ENCODE results near the gene THAP10.
"Not testable (repeated sequence)": the region's sequence is repeated elsewhere in the genome, so short reads cannot be mapped to it uniquely, and the experiment has no call there.

THAP10 gene

DNA sequence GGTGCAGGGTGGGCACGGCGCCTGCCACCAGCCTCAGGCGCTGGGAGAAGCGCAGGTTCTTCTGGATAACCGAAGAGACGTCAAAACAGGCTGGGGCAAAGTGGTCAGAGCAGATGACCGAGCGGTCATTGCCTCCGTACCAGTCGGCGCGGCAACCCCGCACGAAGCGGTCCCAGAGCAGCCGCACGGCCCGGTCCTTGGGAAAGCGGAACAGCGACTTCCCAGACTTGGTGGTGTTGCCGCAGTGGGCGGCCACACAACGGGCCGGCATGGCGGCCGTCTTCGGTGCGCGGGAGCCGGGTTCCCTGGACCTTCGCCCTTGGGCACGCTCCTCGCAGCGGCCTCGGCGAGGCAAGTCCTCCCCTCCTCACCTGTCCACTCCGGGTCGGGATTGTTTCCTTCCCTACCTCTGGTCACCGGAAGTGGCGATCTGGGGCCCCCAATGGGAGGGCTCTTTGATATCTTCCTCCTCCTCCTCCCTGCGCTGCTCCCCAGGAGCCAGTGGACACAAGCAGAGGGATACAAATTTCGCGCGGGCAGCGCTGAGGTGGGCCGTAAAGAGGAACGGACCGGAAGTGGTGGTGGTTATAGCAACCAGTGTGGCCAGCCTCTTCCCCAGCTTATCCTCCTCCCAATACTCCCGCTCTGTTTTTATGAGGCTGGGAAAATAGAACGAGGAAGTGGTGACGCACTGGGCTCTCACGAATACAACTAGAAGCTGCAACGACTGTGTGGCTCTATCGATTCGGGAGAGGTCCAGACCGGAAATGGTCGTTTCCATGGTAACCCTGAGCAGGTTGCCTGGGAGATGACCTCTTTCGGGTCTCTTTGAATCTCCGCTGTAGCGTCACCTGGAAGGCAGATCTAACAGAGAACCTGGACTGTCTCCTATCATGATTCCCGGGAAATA is at the start of gene THAP10, which contains the start of gene LRRC49:
Gene THAP10 (minus strand): TSS at position 432 of the 910 bp plus-strand sequence. CDS start 161 bp downstream, at position 271.
Gene LRRC49 (plus strand): TSS at position 825 of the 910 bp plus-strand sequence. CDS start 69 bp downstream, at position 894.
- H3K9me3 ChIP-seq (ENCODE audit: control insufficient read depth in 1 of 2, low read length in 2 of 2), result no peaks in the 10 kb centered on the region
- peaks cover 6 to 9% of the 10 kb centered on the region in 2 donors for H3K4me1 ChIP-seq (ENCODE audit: control insufficient read depth in 1 of 2, insufficient read depth in 2 of 2, low read length in 2 of 2)
- H3K27me3 ChIP-seq (ENCODE audit: control insufficient read depth in 1 of 2, insufficient read depth in 2 of 2, low read length in 2 of 2), result no peaks in the 10 kb centered on the region
- no peaks in the 10 kb centered on the region for H3K36me3 ChIP-seq (ENCODE audit: control insufficient read depth in 1 of 2, insufficient read depth in 2 of 2, low read length in 2 of 2)
- H3K4me3 ChIP-seq (ENCODE audit: low read depth in 1 of 2, low read length in 2 of 2), result peak within 1 kb of the TSS; percentile 82 to 87
- peak within 1 kb of the TSS; percentile 41 for H3K27ac ChIP-seq (ENCODE audit: low read depth, low read length)
- H3K9ac ChIP-seq (ENCODE audit: low read depth in 1 of 2, low read length in 2 of 2), result peak within 1 kb of the TSS; percentile 62 to 68

DNA sequence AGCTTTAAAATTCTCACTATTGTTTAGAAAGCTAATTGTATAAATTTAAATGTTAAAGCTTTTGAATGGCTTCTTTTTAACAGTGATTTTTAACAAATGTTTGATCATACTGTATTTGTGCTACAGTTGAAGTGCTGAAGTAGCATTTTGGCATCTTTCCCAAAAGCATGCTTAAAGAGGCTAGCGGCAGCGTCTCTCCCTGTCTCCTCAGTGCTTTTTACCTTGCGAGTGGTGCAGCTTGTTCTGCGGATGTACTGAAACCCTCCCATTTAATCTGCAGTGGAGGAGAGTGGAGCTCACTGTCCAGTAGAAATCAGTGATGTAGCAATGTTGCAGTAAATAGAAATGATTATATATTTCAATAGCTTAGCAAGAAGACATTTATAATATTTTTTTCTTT is 44.1 kb upstream of the THAP10 start:
- Histone ChIP-seq H3K9ac (ENCODE audit: low read depth in 1 of 2, low read length in 2 of 2) (no peak overlapping the region), H3K4me1 (ENCODE audit: control insufficient read depth in 1 of 2, insufficient read depth in 2 of 2, low read length in 2 of 2) (peaks cover 0 to 3% of the 10 kb centered on the region in 2 donors), H3K9me3 (ENCODE audit: control insufficient read depth in 1 of 2, low read length in 2 of 2) (no peaks in the 10 kb centered on the region), H3K36me3 (ENCODE audit: control insufficient read depth in 1 of 2, insufficient read depth in 2 of 2, low read length in 2 of 2) (no peaks in the 10 kb centered on the region), H3K4me3 (ENCODE audit: low read depth in 1 of 2, low read length in 2 of 2) (no peak overlapping the region), H3K27me3 (ENCODE audit: control insufficient read depth in 1 of 2, insufficient read depth in 2 of 2, low read length in 2 of 2) (no peaks in the 10 kb centered on the region), H3K27ac (ENCODE audit: low read depth, low read length) (no peak overlapping the region)

DNA sequence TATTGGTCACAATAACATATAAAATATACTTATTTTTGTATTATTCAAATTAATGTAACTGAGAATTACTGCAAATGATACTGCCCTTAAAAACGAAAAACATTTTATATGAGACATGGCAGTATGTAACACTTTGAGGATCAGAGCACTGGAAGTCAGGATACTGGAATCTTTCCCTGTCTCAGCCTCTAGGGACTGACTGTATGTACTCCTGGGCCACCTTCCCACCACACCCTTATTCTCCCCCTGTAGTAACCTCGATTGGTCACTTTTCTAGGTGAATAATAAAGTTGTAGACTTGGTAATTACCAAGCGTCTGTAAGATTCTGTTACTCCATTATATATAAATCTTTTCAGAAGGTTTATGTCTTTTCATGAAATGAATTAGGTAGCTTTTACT is 43.4 kb upstream of the THAP10 start:
- Histone ChIP-seq H3K36me3 (ENCODE audit: control insufficient read depth in 1 of 2, insufficient read depth in 2 of 2, low read length in 2 of 2) (no peaks in the 10 kb centered on the region), H3K9me3 (ENCODE audit: control insufficient read depth in 1 of 2, low read length in 2 of 2) (no peaks in the 10 kb centered on the region), H3K4me1 (ENCODE audit: control insufficient read depth in 1 of 2, insufficient read depth in 2 of 2, low read length in 2 of 2) (peaks cover 0 to 3% of the 10 kb centered on the region in 2 donors), H3K9ac (ENCODE audit: low read depth in 1 of 2, low read length in 2 of 2) (no peak overlapping the region), H3K27me3 (ENCODE audit: control insufficient read depth in 1 of 2, insufficient read depth in 2 of 2, low read length in 2 of 2) (no peaks in the 10 kb centered on the region), H3K27ac (ENCODE audit: low read depth, low read length) (no peak overlapping the region), H3K4me3 (ENCODE audit: low read depth in 1 of 2, low read length in 2 of 2) (no peak overlapping the region)

DNA sequence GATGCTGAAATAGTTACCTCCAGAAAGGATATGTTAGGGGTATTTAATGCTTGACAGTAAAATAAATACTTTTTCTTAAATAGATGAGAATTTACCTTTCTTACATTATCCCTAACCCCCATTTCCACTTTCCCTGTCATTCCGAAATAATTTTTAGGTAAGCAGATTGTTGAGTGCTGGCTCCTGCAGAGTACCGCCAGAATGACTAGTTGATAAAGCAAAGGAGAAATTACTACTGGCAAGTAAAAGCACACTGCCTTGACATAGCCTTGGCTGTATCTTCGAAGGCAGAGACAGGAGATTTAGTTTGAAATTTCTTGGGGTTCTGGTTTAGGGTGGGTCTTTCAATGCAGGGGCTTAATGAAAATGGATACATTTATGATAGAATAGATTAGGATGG is 41.2 kb upstream of the THAP10 start:
- peaks cover 0 to 3% of the 10 kb centered on the region in 2 donors for H3K4me1 ChIP-seq (ENCODE audit: control insufficient read depth in 1 of 2, insufficient read depth in 2 of 2, low read length in 2 of 2)
- no peaks in the 10 kb centered on the region for H3K36me3 ChIP-seq (ENCODE audit: control insufficient read depth in 1 of 2, insufficient read depth in 2 of 2, low read length in 2 of 2)
- no peaks in the 10 kb centered on the region for H3K27me3 ChIP-seq (ENCODE audit: control insufficient read depth in 1 of 2, insufficient read depth in 2 of 2, low read length in 2 of 2)
- H3K27ac ChIP-seq (ENCODE audit: low read depth, low read length), result no peak overlapping the region
- no peak overlapping the region for H3K4me3 ChIP-seq (ENCODE audit: low read depth in 1 of 2, low read length in 2 of 2)
- no peak overlapping the region for H3K9ac ChIP-seq (ENCODE audit: low read depth in 1 of 2, low read length in 2 of 2)
- H3K9me3 ChIP-seq (ENCODE audit: control insufficient read depth in 1 of 2, low read length in 2 of 2), result no peaks in the 10 kb centered on the region

DNA sequence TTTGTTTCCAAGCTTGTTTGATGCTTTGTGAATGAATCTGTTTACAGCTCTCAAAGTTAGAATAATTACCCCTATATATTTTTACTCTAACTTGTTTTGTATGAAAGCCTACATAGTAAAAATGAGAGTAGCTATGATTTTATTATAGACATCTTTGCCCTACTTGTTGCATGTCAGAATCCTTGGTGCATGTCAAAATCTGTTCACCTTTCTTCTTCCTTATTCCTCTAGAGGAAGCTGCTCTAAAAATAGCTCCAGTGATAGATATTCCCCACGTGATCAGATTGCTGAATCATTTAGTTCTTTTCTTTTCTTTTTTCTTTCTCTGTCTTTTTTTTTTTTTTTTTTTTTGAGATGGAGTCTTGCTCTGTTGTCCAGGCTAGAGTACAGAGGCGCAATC is 40.2 kb upstream of the THAP10 start:
- Histone ChIP-seq H3K9me3 (ENCODE audit: control insufficient read depth in 1 of 2, low read length in 2 of 2) (no peaks in the 10 kb centered on the region), H3K27ac (ENCODE audit: low read depth, low read length) (no peak overlapping the region), H3K36me3 (ENCODE audit: control insufficient read depth in 1 of 2, insufficient read depth in 2 of 2, low read length in 2 of 2) (no peaks in the 10 kb centered on the region), H3K4me1 (ENCODE audit: control insufficient read depth in 1 of 2, insufficient read depth in 2 of 2, low read length in 2 of 2) (peaks cover 0 to 3% of the 10 kb centered on the region in 2 donors), H3K27me3 (ENCODE audit: control insufficient read depth in 1 of 2, insufficient read depth in 2 of 2, low read length in 2 of 2) (no peaks in the 10 kb centered on the region), H3K9ac (ENCODE audit: low read depth in 1 of 2, low read length in 2 of 2) (no peak overlapping the region), H3K4me3 (ENCODE audit: low read depth in 1 of 2, low read length in 2 of 2) (no peak overlapping the region)

DNA sequence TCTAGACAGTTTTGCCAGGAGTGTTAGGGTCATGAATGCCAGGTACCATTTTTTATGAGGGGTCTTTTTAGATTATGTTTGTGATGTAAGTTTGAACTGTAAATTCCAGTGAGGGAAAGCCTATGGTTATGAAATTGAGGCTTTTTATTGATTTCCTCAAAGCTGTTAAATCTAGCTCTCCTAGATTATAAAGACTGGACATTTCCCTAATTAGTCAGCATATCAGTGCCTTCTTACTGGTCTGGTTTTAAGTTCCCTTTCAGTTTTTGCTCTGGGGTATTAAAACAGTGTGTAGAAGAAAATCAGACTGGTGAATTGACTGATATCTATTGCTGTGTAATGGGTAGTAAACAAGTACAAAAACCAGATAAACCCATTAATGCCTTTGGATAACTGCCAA is 39.6 kb upstream of the THAP10 start:
- H3K9ac ChIP-seq (ENCODE audit: low read depth in 1 of 2, low read length in 2 of 2), result no peak overlapping the region
- H3K27ac ChIP-seq (ENCODE audit: low read depth, low read length), result no peak overlapping the region
- H3K9me3 ChIP-seq (ENCODE audit: control insufficient read depth in 1 of 2, low read length in 2 of 2), result no peaks in the 10 kb centered on the region
- no peaks in the 10 kb centered on the region for H3K36me3 ChIP-seq (ENCODE audit: control insufficient read depth in 1 of 2, insufficient read depth in 2 of 2, low read length in 2 of 2)
- H3K4me1 ChIP-seq (ENCODE audit: control insufficient read depth in 1 of 2, insufficient read depth in 2 of 2, low read length in 2 of 2), result peaks cover 0 to 3% of the 10 kb centered on the region in 2 donors
- no peaks in the 10 kb centered on the region for H3K27me3 ChIP-seq (ENCODE audit: control insufficient read depth in 1 of 2, insufficient read depth in 2 of 2, low read length in 2 of 2)
- no peak overlapping the region for H3K4me3 ChIP-seq (ENCODE audit: low read depth in 1 of 2, low read length in 2 of 2)

DNA sequence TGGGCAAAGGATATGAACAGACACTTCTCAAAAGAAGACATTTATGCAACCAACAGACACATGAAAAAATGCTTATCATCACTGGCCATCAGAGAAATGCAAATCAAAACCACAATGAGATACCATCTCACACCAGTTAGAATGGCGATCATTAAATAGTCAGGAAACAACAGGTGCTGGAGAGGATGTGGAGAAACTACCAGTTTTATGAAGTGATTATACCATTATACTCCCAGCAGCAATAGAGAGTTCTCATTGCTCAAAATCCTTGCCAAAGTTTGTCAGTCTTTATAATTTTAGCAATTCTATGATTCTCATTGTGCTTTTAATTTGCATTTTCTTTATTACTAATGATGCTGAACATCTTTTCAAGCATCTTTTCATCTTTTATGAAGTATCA is 34.7 kb upstream of the THAP10 start:
- not testable (repeated sequence) for H3K4me3 ChIP-seq (ENCODE audit: low read depth in 1 of 2, low read length in 2 of 2); H3K27ac ChIP-seq (ENCODE audit: low read depth, low read length); H3K4me1 ChIP-seq (ENCODE audit: control insufficient read depth in 1 of 2, insufficient read depth in 2 of 2, low read length in 2 of 2); H3K36me3 ChIP-seq (ENCODE audit: control insufficient read depth in 1 of 2, insufficient read depth in 2 of 2, low read length in 2 of 2); H3K9me3 ChIP-seq (ENCODE audit: control insufficient read depth in 1 of 2, low read length in 2 of 2); H3K27me3 ChIP-seq (ENCODE audit: control insufficient read depth in 1 of 2, insufficient read depth in 2 of 2, low read length in 2 of 2); H3K9ac ChIP-seq (ENCODE audit: low read depth in 1 of 2, low read length in 2 of 2)

DNA sequence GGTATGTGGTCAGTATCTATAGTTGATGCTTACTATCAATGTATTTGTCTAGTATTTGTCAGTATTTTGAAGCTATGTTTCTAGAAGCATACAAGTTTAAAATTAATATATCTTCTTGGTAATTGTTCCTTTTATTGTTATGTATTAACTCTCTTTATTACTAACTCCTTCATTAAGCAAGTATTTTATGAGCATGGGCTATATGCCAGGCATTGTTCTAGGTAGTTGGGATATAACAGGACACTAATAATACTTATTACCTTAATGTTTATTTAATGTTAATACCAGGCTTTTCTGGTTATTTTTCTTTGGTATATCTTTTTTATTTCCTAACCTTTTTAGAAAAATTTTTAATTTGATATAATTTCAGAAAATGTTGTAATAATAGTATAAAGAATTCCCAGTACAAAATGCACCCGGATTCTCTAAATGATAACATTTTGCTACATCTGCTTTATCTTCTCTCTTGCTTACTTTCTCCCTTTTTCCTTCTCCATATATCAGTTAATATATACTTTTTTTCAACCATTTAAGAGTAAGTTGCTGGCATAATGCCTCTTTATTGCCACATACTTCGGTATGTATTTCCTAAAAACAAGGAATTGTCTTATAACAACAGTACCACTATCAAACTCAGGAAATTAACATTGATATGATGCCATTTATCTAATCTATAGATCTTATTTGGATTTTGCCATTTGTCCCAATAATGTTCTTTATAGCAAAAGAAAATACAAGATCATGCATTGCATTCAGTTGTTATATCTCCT is 31.3 kb upstream of the THAP10 start:
- Histone ChIP-seq H3K27me3 (ENCODE audit: control insufficient read depth in 1 of 2, insufficient read depth in 2 of 2, low read length in 2 of 2) (no peaks in the 10 kb centered on the region), H3K4me3 (ENCODE audit: low read depth in 1 of 2, low read length in 2 of 2) (no peak overlapping the region), H3K9ac (ENCODE audit: low read depth in 1 of 2, low read length in 2 of 2) (no peak overlapping the region), H3K4me1 (ENCODE audit: control insufficient read depth in 1 of 2, insufficient read depth in 2 of 2, low read length in 2 of 2) (no peaks in the 10 kb centered on the region), H3K9me3 (ENCODE audit: control insufficient read depth in 1 of 2, low read length in 2 of 2) (no peaks in the 10 kb centered on the region), H3K36me3 (ENCODE audit: control insufficient read depth in 1 of 2, insufficient read depth in 2 of 2, low read length in 2 of 2) (no peaks in the 10 kb centered on the region), H3K27ac (ENCODE audit: low read depth, low read length) (no peak overlapping the region)

DNA sequence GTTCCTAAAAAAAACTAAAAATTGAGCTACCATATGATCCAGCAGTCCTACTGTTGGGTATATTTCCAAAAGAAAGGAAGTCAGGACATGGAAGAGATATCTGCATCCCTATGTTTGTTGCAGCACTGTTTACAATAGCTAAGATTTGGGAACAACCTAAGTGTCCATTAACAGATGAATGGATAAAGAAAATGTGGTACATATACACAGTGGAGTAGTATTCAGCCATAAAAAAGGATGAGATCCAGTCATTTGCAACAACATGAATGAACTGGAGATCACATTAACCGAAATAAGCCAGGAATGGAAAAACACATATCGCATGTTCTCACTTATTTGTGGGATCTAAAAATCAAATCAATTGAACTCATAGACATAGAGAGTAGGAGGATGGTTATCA is 29.9 kb upstream of the THAP10 start:
- no peaks in the 10 kb centered on the region for H3K4me1 ChIP-seq (ENCODE audit: control insufficient read depth in 1 of 2, insufficient read depth in 2 of 2, low read length in 2 of 2)
- no peak overlapping the region for H3K9ac ChIP-seq (ENCODE audit: low read depth in 1 of 2, low read length in 2 of 2)
- peaks cover 0 to 4% of the 10 kb centered on the region in 2 donors for H3K9me3 ChIP-seq (ENCODE audit: control insufficient read depth in 1 of 2, low read length in 2 of 2)
- H3K36me3 ChIP-seq (ENCODE audit: control insufficient read depth in 1 of 2, insufficient read depth in 2 of 2, low read length in 2 of 2), result no peaks in the 10 kb centered on the region
- no peak overlapping the region for H3K27ac ChIP-seq (ENCODE audit: low read depth, low read length)
- H3K4me3 ChIP-seq (ENCODE audit: low read depth in 1 of 2, low read length in 2 of 2), result no peak overlapping the region
- H3K27me3 ChIP-seq (ENCODE audit: control insufficient read depth in 1 of 2, insufficient read depth in 2 of 2, low read length in 2 of 2), result no peaks in the 10 kb centered on the region
